Measurements from ENCODE around the gene LSR. TPM values are rescaled to one million over a fixed set of nuclear protein-coding genes. Genes with fewer than 3 reads are reported as not detected.

Gene LSR
- total and polyA plus RNA-seq, 2 of the 4 experiments (the other 2 are of a cell fraction): 0.18 to 0.44 TPM

GRCh38 chr19:35307931-35308330 is 59.1 kb downstream of the LSR start:
- H4K5ac ChIP-seq (ENCODE audit: low read depth, low read length): no peak overlapping the region
- H2BK15ac ChIP-seq (ENCODE audit: low read depth, low read length): no peak overlapping the region
- H3K56ac ChIP-seq (ENCODE audit: extremely low read depth, insufficient read depth, low read length): no peak overlapping the region
- POLR2A ChIA-PET (ENCODE audit: unreplicated experiment): no interaction called here
- no peak overlapping the region for H2BK120ac ChIP-seq (ENCODE audit: low read depth, low read length)
- H3K9ac ChIP-seq (ENCODE audit: low read depth, low read length): no peak overlapping the region
- H3K79me1 ChIP-seq (ENCODE audit: low read depth in 1 of 2, low read length in 2 of 2): no peaks in the 10 kb centered on the region
- in situ Hi-C loops (cut with MboI; ENCODE audit: low sequenced_read_pairs): no loop called here
- no peak overlapping the region for H3K27ac ChIP-seq (ENCODE audit: insufficient read depth, low read length)
- dilution Hi-C loops (cut with HindIII; ENCODE audit: low sequenced_read_pairs, unreplicated experiment): no loop called here
- no peaks in the 10 kb centered on the region for H3K4me1 ChIP-seq (ENCODE audit: control insufficient read depth, insufficient read depth, low read length)
- intact Hi-C loops (cut with micrococcal nuclease): no loop called here
- no peak overlapping the region for H3K4ac ChIP-seq (ENCODE audit: low read depth, low read length)
- no peaks in the 10 kb centered on the region for H3K36me3 ChIP-seq (ENCODE audit: control insufficient read depth, insufficient read depth, low read length)
- no TSS peak for BruUV-seq (replicated peaks)
- 31% methylated on average over 9 of the region's 10 CpGs; no CpG with 5 or more reads in 1 of the 2 experiments for WGBS, 2 experiments (ENCODE audit: extremely low coverage in 2 of 2, insufficient read length in 1 of 2)
- no peak overlapping the region for H3K4me2 ChIP-seq (ENCODE audit: low read depth, low read length)
- H2AK9ac ChIP-seq (replicated peaks; ENCODE audit: low read depth, low read length, poor library complexity): no peak overlapping the region
- no peak overlapping the region for H3K18ac ChIP-seq (ENCODE audit: low read depth, low read length)
- H2BK20ac ChIP-seq (ENCODE audit: low read depth, low read length): no peak overlapping the region
- H3K23ac ChIP-seq (ENCODE audit: low read depth, low read length): no peak overlapping the region
- ATAC-seq (ENCODE audit: low read depth) (no peak), DNase-seq (no peak)
- peaks cover 4% of the 10 kb centered on the region for H3K27me3 ChIP-seq (ENCODE audit: control insufficient read depth, insufficient read depth, low read length)
- H4K8ac ChIP-seq (ENCODE audit: low read depth in 2 of 2, low read length in 2 of 2): no peak overlapping the region
- no peaks in the 10 kb centered on the region for H3K9me1 ChIP-seq (ENCODE audit: insufficient read depth, low read length)
- no peak overlapping the region for H3K4me3 ChIP-seq (ENCODE audit: insufficient read depth, low read depth, low read length)
- H3K9me3 ChIP-seq (ENCODE audit: control insufficient read depth, insufficient read depth, low read length): no peaks in the 10 kb centered on the region
- CTCF ChIA-PET: no interaction called here
- no peak overlapping the region for H2AFZ ChIP-seq (replicated peaks; ENCODE audit: low read length, poor library complexity)
- no peak overlapping the region for H3K14ac ChIP-seq (replicated peaks; ENCODE audit: low read depth, low read length)
- no peak overlapping the region for H4K91ac ChIP-seq (ENCODE audit: insufficient read depth, low read depth, low read length)
- no peak overlapping the region for H2AK5ac ChIP-seq (ENCODE audit: low read depth, low read length)
- no peak overlapping the region for H2BK5ac ChIP-seq (ENCODE audit: low read depth, low read length, poor library complexity, severe bottlenecking)
- no peak for TF ChIP-seq BHLHE40 (IDR thresholded peaks at IDR 0.05; ENCODE audit: low read depth, low read length)
- no peak for TF ChIP-seq RAD21 (IDR thresholded peaks at IDR 0.05; ENCODE audit: low read length)
- TF ChIP-seq MAFK (IDR thresholded peaks at IDR 0.05; ENCODE audit: low read depth, low read length): no peak
- no peak for TF ChIP-seq SMC3 (IDR thresholded peaks at IDR 0.05; ENCODE audit: low read depth, low read length)
- TF ChIP-seq MXI1 (IDR thresholded peaks at IDR 0.05; ENCODE audit: borderline replicate concordance, low read depth, low read length): no peak
- no peak for TF ChIP-seq RFX5 (IDR thresholded peaks at IDR 0.05; ENCODE audit: low read depth, low read length)
- no peak for TF ChIP-seq FOS (IDR thresholded peaks at IDR 0.05; ENCODE audit: low read depth, low read length)
- no peaks in the 10 kb centered on the region for H4K20me1 ChIP-seq (ENCODE audit: insufficient read depth, low read length)

Data from IMR-90 (cell line).